Measurements from ENCODE around the gene TSN. TPM values are rescaled to one million over a fixed set of nuclear protein-coding genes. Genes with fewer than 3 reads are reported as not detected.
"Not testable (repeated sequence)": the region's sequence is repeated elsewhere in the genome, so short reads cannot be mapped to it uniquely, and the experiment has no call there.

TSN gene
- total RNA-seq, 4 donors from 2014 or later, result 54.3 to 93.8 (median 82.1) TPM

GRCh38 chr2:121804997-121805765 lies 49.7 kb downstream of the TSN start:
- H3K36me3 ChIP-seq, result no peaks in the 10 kb centered on the region
- intact Hi-C loops (cut with DNase I; ENCODE audit: low total_unique reads), result no loop called here
- H3K27ac ChIP-seq, result no peak overlapping the region
- H3K27me3 ChIP-seq, result no peaks in the 10 kb centered on the region
- no peak for DNase-seq
- no peaks in the 10 kb centered on the region for H3K4me1 ChIP-seq
- TF ChIP-seq, protein P1, sequence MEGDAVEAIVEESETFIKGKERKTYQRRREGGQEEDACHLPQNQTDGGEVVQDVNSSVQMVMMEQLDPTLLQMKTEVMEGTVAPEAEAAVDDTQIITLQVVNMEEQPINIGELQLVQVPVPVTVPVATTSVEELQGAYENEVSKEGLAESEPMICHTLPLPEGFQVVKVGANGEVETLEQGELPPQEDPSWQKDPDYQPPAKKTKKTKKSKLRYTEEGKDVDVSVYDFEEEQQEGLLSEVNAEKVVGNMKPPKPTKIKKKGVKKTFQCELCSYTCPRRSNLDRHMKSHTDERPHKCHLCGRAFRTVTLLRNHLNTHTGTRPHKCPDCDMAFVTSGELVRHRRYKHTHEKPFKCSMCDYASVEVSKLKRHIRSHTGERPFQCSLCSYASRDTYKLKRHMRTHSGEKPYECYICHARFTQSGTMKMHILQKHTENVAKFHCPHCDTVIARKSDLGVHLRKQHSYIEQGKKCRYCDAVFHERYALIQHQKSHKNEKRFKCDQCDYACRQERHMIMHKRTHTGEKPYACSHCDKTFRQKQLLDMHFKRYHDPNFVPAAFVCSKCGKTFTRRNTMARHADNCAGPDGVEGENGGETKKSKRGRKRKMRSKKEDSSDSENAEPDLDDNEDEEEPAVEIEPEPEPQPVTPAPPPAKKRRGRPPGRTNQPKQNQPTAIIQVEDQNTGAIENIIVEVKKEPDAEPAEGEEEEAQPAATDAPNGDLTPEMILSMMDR (IDR thresholded peaks at IDR 0.05), result no peak
- TF ChIP-seq POLR2A (IDR thresholded peaks at IDR 0.05), result no peak
- H3K4me3 ChIP-seq, result no peak overlapping the region
- H3K9me3 ChIP-seq, result no peaks in the 10 kb centered on the region

DNA sequence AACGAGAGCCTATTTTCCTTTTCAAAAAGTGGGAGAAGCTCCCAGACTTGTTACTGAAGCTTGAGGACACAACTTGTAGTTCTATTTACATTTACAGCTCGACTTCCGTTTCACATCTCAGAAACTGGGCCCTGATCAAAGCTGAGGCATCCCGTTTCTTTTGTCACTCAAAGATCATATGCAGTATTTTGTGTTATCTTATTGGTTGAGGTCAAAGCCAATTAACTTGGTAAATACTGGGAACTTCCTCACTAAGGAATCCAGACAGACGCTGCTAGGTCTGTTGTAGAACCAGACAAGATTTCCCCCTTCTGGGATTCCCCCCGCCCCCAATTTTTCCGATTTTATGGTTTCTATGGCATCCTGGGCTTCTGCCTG lies 50.3 kb downstream of the TSN start:
- no peaks in the 10 kb centered on the region for H3K4me1 ChIP-seq
- H3K27ac ChIP-seq, result no peak overlapping the region
- H3K4me3 ChIP-seq, result no peak overlapping the region
- no peaks in the 10 kb centered on the region for H3K36me3 ChIP-seq
- TF ChIP-seq, protein P1 (IDR thresholded peaks at IDR 0.05), result no peak
- TF ChIP-seq POLR2A (IDR thresholded peaks at IDR 0.05), result no peak
- intact Hi-C loops (cut with DNase I; ENCODE audit: low total_unique reads), result no loop called here
- no peaks in the 10 kb centered on the region for H3K9me3 ChIP-seq
- DNase-seq, result no peak
- no peaks in the 10 kb centered on the region for H3K27me3 ChIP-seq

DNA sequence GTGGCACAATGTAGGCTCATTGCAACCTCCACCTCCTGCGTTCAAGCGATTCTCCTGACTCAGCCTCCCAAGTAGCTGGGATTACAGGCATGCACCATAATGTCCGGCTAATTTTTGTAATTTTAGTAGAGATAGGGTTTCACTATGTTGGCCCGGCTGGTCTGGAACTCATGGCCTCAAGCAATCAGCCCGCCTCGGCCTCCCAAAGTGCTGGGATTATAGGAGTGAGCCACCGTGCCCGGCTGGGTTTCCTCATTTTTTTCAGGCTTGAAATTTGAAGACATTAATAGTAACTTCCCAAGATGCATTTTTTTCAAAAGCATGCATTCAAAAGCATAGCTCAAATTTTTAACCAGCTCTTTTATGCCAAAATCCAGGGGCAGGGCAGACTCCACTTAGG lies 52.3 kb downstream of the TSN start:
- H3K27me3 ChIP-seq; H3K9me3 ChIP-seq; H3K4me1 ChIP-seq; H3K27ac ChIP-seq; DNase-seq; H3K4me3 ChIP-seq; H3K36me3 ChIP-seq; intact Hi-C loops (cut with DNase I; ENCODE audit: low total_unique reads): not testable (repeated sequence)

DNA sequence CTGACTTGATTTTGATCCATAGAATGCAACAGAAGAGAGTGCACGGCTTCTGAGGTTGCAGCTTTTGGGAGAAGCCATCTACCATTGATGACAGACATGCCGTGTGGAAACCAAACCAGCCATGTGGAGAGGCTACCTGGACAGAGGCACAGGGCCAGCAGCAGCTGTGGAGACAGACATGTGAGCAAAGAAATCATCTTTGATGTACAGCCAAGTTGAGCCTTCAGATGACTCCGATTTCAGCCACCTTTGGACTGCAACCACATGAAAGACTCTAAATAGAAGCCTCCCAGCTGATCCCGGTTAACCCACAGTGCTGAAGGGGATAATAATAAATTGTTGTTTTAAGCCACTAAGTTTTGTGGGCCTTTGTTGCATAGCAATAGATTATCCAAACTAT lies 54.2 kb downstream of the TSN start:
- H3K27ac ChIP-seq, result no peak overlapping the region
- no peaks in the 10 kb centered on the region for H3K36me3 ChIP-seq
- intact Hi-C loops (cut with DNase I; ENCODE audit: low total_unique reads), result no loop called here
- DNase-seq, result no peak
- no peak overlapping the region for H3K4me3 ChIP-seq
- H3K9me3 ChIP-seq, result no peaks in the 10 kb centered on the region
- no peaks in the 10 kb centered on the region for H3K4me1 ChIP-seq
- no peaks in the 10 kb centered on the region for H3K27me3 ChIP-seq
- TF ChIP-seq, protein P1 (IDR thresholded peaks at IDR 0.05), result no peak
- no peak for TF ChIP-seq POLR2A (IDR thresholded peaks at IDR 0.05)

DNA sequence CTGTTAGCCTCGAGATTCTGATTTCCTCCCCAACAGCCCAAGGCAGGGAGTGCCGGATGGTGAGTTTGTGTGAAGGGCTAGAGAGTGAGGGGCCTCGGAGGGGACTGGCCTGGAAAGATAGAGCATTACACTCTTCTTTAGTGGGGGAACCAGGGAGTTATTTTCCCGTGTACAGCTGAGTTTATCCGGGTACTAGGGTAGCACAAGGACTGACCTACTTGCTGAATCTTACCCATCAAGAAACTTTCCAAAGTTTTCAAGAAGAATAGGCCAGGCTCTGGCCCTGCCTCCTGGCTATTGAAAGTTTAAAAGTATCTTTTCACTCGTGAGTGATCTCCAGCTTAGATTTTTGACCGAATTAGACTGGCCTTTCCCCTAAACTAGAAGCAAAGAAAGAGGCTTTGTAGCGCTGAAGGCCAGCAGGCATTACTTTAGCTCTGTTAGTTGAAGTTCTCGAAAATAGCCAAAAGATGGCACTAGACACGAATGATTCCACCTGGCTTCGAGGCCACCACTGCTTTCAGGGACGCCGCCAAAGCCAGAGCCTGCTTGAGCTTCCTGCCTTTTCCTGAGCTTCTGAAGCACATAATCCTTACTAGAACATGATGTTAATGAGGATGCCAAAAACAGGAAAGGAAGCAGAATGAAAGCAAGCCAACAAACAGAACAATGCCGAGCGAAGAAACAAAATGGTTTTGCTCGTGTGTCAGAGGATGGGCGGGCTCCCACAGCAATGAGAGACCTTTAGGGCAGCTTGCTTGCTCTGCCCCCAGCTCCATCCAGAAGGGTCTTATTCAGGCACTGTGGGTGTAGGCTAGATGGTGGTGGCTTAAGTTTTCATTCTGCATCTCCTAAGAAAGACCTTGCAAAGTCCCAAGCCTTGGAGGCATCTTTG lies 55.8 kb downstream of the TSN start:
- Histone ChIP-seq H3K4me1 (no peaks in the 10 kb centered on the region), H3K27me3 (no peaks in the 10 kb centered on the region), H3K9me3 (no peaks in the 10 kb centered on the region), H3K27ac (no peak overlapping the region), H3K4me3 (no peak overlapping the region), H3K36me3 (no peaks in the 10 kb centered on the region)
- DNase-seq, result peak in 1 of 2 donors; percentile 24
- intact Hi-C loops (cut with DNase I; ENCODE audit: low total_unique reads), result no loop called here
- TF ChIP-seq, protein P1 (IDR thresholded peaks at IDR 0.05), result peak in 3 of 4 experiments; percentile 21 to 40 (median 23)
- no peak for TF ChIP-seq POLR2A (IDR thresholded peaks at IDR 0.05)

- DNase-seq; H3K4me3 ChIP-seq; H3K4me1 ChIP-seq; intact Hi-C loops (cut with DNase I; ENCODE audit: low total_unique reads); H3K27me3 ChIP-seq; H3K36me3 ChIP-seq; H3K9me3 ChIP-seq; H3K27ac ChIP-seq: not testable (repeated sequence)
Observed at GRCh38 chr2:121813083-121813482, 57.6 kb downstream of the TSN start.

Measured in uterus (tissue), 4 donors.